ENCODE measurements around the gene C22orf23. TPM values are rescaled to one million over a fixed set of nuclear protein-coding genes. Genes with fewer than 3 reads are reported as not detected.

Gene C22orf23
- total RNA-seq, 3 donors from 2014 or later: 0.64 TPM; not detected in 2

DNA sequence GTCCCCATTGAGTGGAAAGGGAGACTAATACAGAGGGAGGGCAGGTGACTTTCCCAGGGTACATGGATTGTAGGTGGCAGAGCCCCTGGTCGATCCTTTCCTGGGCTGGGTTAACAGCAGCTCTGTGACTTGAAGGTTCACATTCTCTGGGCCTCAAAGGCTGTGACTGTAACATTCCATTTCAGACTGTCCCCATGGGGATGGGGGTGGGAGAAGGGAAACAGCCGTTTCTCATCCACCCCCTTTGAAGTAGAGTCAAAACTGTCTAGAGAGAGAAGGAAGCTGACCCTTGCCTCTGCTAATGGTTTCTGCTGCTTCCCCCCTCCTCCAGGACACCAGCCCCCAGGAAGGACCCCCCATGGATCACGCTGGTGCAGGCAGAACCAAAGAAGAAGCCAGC, 28.1 kb downstream of the C22orf23 start:
- Histone ChIP-seq H3K27ac (no peak overlapping the region), H3K27me3 (no peaks in the 10 kb centered on the region), H3K9me3 (no peaks in the 10 kb centered on the region), H3K4me1 (no peaks in the 10 kb centered on the region), H3K4me3 (no peak overlapping the region), H3K36me3 (peaks cover 8% of the 10 kb centered on the region)
- TF ChIP-seq, protein P1, sequence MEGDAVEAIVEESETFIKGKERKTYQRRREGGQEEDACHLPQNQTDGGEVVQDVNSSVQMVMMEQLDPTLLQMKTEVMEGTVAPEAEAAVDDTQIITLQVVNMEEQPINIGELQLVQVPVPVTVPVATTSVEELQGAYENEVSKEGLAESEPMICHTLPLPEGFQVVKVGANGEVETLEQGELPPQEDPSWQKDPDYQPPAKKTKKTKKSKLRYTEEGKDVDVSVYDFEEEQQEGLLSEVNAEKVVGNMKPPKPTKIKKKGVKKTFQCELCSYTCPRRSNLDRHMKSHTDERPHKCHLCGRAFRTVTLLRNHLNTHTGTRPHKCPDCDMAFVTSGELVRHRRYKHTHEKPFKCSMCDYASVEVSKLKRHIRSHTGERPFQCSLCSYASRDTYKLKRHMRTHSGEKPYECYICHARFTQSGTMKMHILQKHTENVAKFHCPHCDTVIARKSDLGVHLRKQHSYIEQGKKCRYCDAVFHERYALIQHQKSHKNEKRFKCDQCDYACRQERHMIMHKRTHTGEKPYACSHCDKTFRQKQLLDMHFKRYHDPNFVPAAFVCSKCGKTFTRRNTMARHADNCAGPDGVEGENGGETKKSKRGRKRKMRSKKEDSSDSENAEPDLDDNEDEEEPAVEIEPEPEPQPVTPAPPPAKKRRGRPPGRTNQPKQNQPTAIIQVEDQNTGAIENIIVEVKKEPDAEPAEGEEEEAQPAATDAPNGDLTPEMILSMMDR (IDR thresholded peaks at IDR 0.05): no peak
- TF ChIP-seq POLR2A (IDR thresholded peaks at IDR 0.05) (no peak), POLR2AphosphoS5 (IDR thresholded peaks at IDR 0.05) (no peak)
- no peak for DNase-seq (ENCODE audit: low spot score in 2 of 2)
- intact Hi-C loops (cut with DNase I; ENCODE audit: low total_unique reads): no loop called here

DNA sequence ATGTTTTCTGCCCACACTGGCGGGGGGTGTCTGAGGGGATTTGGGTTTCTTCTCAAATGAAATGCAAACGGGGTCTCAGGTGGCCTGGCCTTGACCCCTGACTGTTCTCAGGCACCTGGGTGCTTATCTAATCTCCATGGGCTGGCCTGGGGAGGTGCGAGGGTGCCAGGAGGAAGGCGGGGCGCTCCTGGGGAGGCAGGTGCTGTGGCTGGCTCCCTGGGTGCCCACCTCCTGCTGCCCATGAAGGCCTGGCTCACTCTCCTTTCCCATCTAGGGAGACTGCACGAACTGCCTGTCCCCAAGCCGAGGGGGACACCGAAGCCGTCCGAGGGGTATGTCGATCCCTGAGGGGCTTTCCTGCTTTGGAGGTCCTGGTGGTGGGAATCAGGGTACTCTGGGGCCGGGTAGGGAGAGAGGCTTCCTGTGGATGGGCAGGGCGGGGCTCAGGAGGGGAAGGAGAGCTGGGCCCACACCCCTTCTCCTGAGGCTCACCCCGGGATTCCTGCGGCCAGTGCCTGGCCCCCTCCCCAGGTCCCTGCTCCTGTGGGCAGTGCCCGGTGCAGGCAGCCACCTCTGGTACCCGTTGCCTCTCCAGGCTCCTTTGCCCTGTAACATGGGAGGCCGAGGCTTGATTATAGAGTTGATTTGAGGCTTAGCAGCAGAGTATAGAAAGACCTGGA, 28.9 kb downstream of the C22orf23 start:
- H3K27me3 ChIP-seq: no peaks in the 10 kb centered on the region
- H3K9me3 ChIP-seq: no peaks in the 10 kb centered on the region
- H3K4me1 ChIP-seq: no peaks in the 10 kb centered on the region
- no peak for DNase-seq (ENCODE audit: low spot score in 2 of 2)
- no peak for TF ChIP-seq POLR2AphosphoS5 (IDR thresholded peaks at IDR 0.05)
- TF ChIP-seq, protein P1 (IDR thresholded peaks at IDR 0.05): no peak
- intact Hi-C loops (cut with DNase I; ENCODE audit: low total_unique reads): no loop called here
- peaks cover 8% of the 10 kb centered on the region for H3K36me3 ChIP-seq
- no peak overlapping the region for H3K4me3 ChIP-seq
- H3K27ac ChIP-seq: no peak overlapping the region

DNA sequence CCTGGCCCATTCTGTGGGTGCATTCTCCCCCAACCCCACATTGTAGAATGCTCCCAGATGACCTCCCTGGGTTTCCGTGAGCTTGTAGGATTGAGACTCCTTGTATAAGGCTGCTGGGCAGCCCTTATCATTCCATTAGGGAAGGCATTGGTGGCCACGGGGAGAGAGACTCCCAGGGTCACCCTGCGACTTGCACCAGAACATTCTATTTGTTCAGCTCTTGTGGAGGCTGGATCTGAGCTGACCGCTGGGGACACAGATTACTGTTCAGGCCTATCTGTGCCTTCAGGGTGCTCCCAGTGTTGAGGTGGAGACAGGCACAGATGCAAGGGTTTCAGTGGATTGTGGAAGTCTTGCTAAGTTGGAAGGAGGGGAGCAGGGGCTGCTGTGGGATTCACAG, 29.5 kb downstream of the C22orf23 start:
- intact Hi-C loops (cut with DNase I; ENCODE audit: low total_unique reads): no loop called here
- TF ChIP-seq POLR2AphosphoS5 (IDR thresholded peaks at IDR 0.05) (no peak), POLR2A (IDR thresholded peaks at IDR 0.05) (no peak)
- TF ChIP-seq, protein P1 (IDR thresholded peaks at IDR 0.05): no peak
- Histone ChIP-seq H3K9me3 (no peaks in the 10 kb centered on the region), H3K27me3 (no peaks in the 10 kb centered on the region), H3K36me3 (peaks cover 8% of the 10 kb centered on the region), H3K4me3 (no peak overlapping the region), H3K27ac (no peak overlapping the region), H3K4me1 (no peaks in the 10 kb centered on the region)
- DNase-seq (ENCODE audit: low spot score in 2 of 2): no peak

DNA sequence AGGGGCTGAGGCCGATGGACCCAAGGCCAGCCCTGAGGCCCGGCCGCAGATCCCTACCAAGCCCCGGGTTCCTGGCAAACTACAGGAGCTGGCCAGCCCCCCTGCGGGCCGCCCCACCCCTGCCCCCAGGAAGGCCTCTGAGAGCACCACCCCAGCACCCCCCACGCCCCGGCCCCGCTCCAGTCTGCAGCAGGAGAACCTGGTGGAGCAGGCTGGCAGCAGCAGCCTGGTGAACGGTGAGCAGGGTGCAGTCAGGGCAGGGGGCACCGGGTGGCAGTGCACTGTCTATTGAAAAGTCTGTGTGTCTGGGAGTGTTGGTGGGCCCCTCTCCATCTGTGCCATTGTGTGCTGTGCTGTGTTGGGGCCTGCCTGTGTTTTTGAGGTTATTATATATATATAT, 31.2 kb downstream of the C22orf23 start:
- DNase-seq (ENCODE audit: low spot score in 2 of 2): no peak
- Histone ChIP-seq H3K4me3 (no peak overlapping the region), H3K27me3 (no peaks in the 10 kb centered on the region), H3K36me3 (peaks cover 13% of the 10 kb centered on the region), H3K4me1 (no peaks in the 10 kb centered on the region), H3K9me3 (no peaks in the 10 kb centered on the region), H3K27ac (no peak overlapping the region)
- intact Hi-C loops (cut with DNase I; ENCODE audit: low total_unique reads): no loop called here
- TF ChIP-seq, protein P1 (IDR thresholded peaks at IDR 0.05): no peak
- TF ChIP-seq POLR2AphosphoS5 (IDR thresholded peaks at IDR 0.05): no peak
- no peak for TF ChIP-seq POLR2A (IDR thresholded peaks at IDR 0.05)

DNA sequence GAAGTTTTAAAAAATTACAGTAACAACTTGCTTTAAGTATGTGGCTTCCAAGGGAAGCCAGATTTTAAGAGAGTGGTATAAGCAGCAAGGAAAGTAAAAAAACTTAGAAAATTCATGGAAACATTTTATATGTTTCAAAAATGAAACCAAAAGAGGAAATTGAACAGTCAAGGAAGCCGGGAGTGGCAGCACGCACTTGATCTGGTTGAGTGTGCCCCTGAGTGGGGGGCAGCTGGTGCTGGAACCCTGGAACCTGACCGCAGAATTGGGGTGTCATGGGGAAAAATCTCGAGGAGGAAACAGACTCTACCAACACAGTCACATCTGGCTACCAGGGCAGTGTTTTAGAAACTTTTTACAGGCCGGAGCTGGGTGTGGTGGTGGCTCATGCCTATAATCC, 33.3 kb downstream of the C22orf23 start:
- Histone ChIP-seq H3K36me3 (peaks cover 14% of the 10 kb centered on the region), H3K4me1 (no peaks in the 10 kb centered on the region), H3K27me3 (no peaks in the 10 kb centered on the region), H3K9me3 (no peaks in the 10 kb centered on the region), H3K4me3 (no peak overlapping the region), H3K27ac (no peak overlapping the region)
- TF ChIP-seq, protein P1 (IDR thresholded peaks at IDR 0.05): no peak
- no peak for TF ChIP-seq POLR2A (IDR thresholded peaks at IDR 0.05)
- no peak for TF ChIP-seq POLR2AphosphoS5 (IDR thresholded peaks at IDR 0.05)
- no peak for DNase-seq (ENCODE audit: low spot score in 2 of 2)
- intact Hi-C loops (cut with DNase I; ENCODE audit: low total_unique reads): no loop called here

Measured in breast epithelium (tissue), 4 donors.